Mesendoderm (in vitro differentiated cells): ENCODE results near the gene GTPBP10.

ENCODE experiments used
- DNase-seq: peaks from one replicate; pipeline ENCODE4 v3.0.0; 2013
- H2AK5ac ChIP-seq: 2 replicates; pipeline ENCODE4 v1.6.1; 2013; ENCODE audit warnings: low read length, inconsistent platforms
- H2BK120ac ChIP-seq: 2 replicates; pipeline ENCODE4 v1.6.1; 2013; ENCODE audit warnings: low read depth, mild to moderate bottlenecking, low read length, moderate library complexity, mixed read lengths
- H2BK15ac ChIP-seq: replicated peaks from 2 replicates; pipeline ENCODE4 v1.6.1; 2013; ENCODE audit warnings: low read depth, mild to moderate bottlenecking, moderate library complexity
- H2BK5ac ChIP-seq: 2 replicates; pipeline ENCODE4 v1.6.1; 2013; ENCODE audit warnings: low read length, inconsistent platforms
- H3K18ac ChIP-seq: 2 replicates; pipeline ENCODE4 v1.6.1; 2013; ENCODE audit warnings: mild to moderate bottlenecking, low read length, mixed read lengths
- H3K23ac ChIP-seq: one replicate; pipeline ENCODE4 v1.6.1; 2013; ENCODE audit warnings: low read length
- H3K27ac ChIP-seq: 2 replicates; pipeline ENCODE4 v1.5.1; 2013; ENCODE audit warnings: low read depth, mild to moderate bottlenecking, inconsistent platforms, low read length, moderate library complexity
- H3K27me3 ChIP-seq: 2 replicates; pipeline ENCODE4 v1.6.1; 2013; ENCODE audit warnings: low read length, control low read depth, mild to moderate bottlenecking, inconsistent platforms; ENCODE audit not compliant: insufficient read depth, poor library complexity
- H3K36me3 ChIP-seq: 2 replicates; pipeline ENCODE4 v1.6.1; 2013; ENCODE audit warnings: low read length, inconsistent platforms; ENCODE audit not compliant: control insufficient read depth, insufficient read depth
- H3K4ac ChIP-seq: one replicate; pipeline ENCODE4 v1.6.1; 2013; ENCODE audit warnings: low read depth, mild to moderate bottlenecking, low read length, moderate library complexity
- H3K4me1 ChIP-seq: 2 replicates; pipeline ENCODE4 v1.6.1; 2013; ENCODE audit warnings: low read depth, low read length, inconsistent platforms; ENCODE audit not compliant: control insufficient read depth
- H3K4me2 ChIP-seq: 2 replicates; pipeline ENCODE4 v1.6.1; 2013; ENCODE audit warnings: low read length
- H3K4me3 ChIP-seq: 2 replicates; pipeline ENCODE4 v1.5.1; 2013; ENCODE audit warnings: mild to moderate bottlenecking, low read length
- H3K56ac ChIP-seq: one replicate; pipeline ENCODE4 v1.6.1; 2013; ENCODE audit warnings: low read length
- H3K79me1 ChIP-seq: 2 replicates; pipeline ENCODE4 v1.6.1; 2013; ENCODE audit warnings: low read length, inconsistent platforms
- H3K79me2 ChIP-seq: 2 replicates; pipeline ENCODE4 v1.6.1; 2013; ENCODE audit warnings: mild to moderate bottlenecking, low read length; ENCODE audit not compliant: control insufficient read depth, insufficient read depth
- H3K9ac ChIP-seq: 2 replicates; pipeline ENCODE4 v1.6.1; 2013; ENCODE audit warnings: low read length, inconsistent platforms
- H4K5ac ChIP-seq: one replicate; pipeline ENCODE4 v1.6.1; 2013; ENCODE audit warnings: low read length
- H4K8ac ChIP-seq: one replicate; pipeline ENCODE4 v1.6.1; 2013; ENCODE audit warnings: low read depth, mild to moderate bottlenecking, control low read depth, low read length, moderate library complexity
- WGBS: extraction: QIAGEN DNeasy Blood & Tissue Kit; methylation state at CpG from one replicate; pipeline ENCODE4 v1.1.7; 2013; ENCODE audit warnings: low lambda C conversion rate, missing lambda C conversion rate; ENCODE audit not compliant: insufficient coverage; ENCODE audit errors: extremely low coverage; 5-methylcytosine and 5-hydroxymethylcytosine counted together

Gene GTPBP10

DNA sequence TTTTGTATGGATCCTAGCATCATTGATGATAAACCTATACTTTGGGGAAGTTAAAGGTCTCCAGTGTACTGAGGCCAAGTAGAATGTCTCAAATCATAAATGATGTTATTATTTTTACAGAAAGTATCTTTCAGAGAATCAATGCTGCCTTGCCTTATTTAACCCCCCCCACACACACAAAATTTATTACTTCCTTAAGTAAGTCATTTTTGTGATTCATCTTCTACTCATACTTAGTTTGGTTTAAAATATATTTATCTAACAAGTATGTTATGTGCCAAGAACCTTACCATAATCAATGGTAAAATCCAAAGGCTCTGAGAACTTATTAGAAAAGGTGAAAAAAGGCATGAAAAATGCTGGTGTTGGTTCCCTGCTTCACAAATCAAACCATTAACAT, 37.9 kb downstream of the GTPBP10 start:
- Histone ChIP-seq H3K4me3 (no peak overlapping the region), H4K5ac (no peak overlapping the region), H3K56ac (no peak overlapping the region), H2AK5ac (no peak overlapping the region), H3K18ac (no peak overlapping the region), H4K8ac (no peak overlapping the region), H3K79me2 (no peaks in the 10 kb centered on the region), H3K79me1 (no peaks in the 10 kb centered on the region), H2BK120ac (no peak overlapping the region), H3K23ac (no peak overlapping the region), H2BK15ac (no peak overlapping the region), H2BK5ac (no peak overlapping the region), H3K27me3 (no peaks in the 10 kb centered on the region), H3K4me1 (no peaks in the 10 kb centered on the region), H3K27ac (no peak overlapping the region), H3K4me2 (no peak overlapping the region), H3K36me3 (no peaks in the 10 kb centered on the region), H3K9ac (no peak overlapping the region), H3K4ac (no peak overlapping the region)
- DNase-seq, result no peak

DNA sequence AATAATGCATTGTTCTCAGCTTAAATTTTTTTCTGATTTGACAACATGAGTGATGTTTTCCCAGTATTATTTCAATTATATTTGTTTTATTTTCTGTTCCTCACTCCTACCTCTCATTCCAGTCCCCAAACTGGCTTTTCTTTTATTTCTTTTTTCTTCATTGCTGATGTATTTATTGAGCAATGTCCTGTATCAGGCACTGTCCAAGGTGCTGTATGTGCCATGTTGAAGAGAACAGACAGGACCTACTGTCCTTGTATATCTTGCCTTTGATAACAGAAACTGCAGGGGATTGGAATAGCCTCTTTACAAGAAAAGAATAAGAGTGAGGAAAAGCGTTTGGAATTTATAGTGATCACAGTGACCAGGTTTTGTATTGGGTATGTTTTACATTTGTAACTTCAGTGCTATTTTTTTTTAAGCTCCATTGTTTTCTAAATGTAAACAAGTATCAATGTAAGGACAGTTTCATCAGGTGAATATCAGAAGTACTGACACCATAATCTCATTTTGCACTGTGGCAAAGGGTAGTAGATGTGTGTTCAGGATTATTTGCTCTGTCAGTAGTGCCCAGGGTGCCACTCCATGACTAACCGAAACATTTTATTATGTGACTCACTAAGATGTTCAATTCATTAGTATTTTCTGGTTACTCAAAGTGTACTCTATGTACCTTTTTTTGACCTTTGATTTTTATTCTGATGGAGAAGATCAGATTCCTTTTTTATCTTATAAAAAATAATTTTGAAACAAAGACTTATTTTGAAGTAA, 41.1 kb downstream of the GTPBP10 start:
- no peak overlapping the region for H2BK5ac ChIP-seq
- H3K4me2 ChIP-seq, result no peak overlapping the region
- H2BK15ac ChIP-seq, result no peak overlapping the region
- no peak overlapping the region for H3K9ac ChIP-seq
- H3K4ac ChIP-seq, result no peak overlapping the region
- H3K27me3 ChIP-seq, result no peaks in the 10 kb centered on the region
- no peak overlapping the region for H4K8ac ChIP-seq
- H3K79me1 ChIP-seq, result no peaks in the 10 kb centered on the region
- H3K56ac ChIP-seq, result no peak overlapping the region
- H3K36me3 ChIP-seq, result no peaks in the 10 kb centered on the region
- no peak overlapping the region for H2BK120ac ChIP-seq
- peak; percentile 6 for DNase-seq
- no peaks in the 10 kb centered on the region for H3K4me1 ChIP-seq
- no peak overlapping the region for H3K23ac ChIP-seq
- no peak overlapping the region for H2AK5ac ChIP-seq
- no peak overlapping the region for H4K5ac ChIP-seq
- H3K18ac ChIP-seq, result no peak overlapping the region
- no peak overlapping the region for H3K4me3 ChIP-seq
- H3K79me2 ChIP-seq, result no peaks in the 10 kb centered on the region
- no peak overlapping the region for H3K27ac ChIP-seq
- WGBS, result no CpG with 5 or more reads among the region's 2 CpGs

GRCh38 chr7:90390926-90391325, 44.4 kb downstream of the GTPBP10 start:
- DNase-seq, result no peak
- H3K36me3 ChIP-seq, result no peaks in the 10 kb centered on the region
- H2AK5ac ChIP-seq, result no peak overlapping the region
- H3K4me2 ChIP-seq, result no peak overlapping the region
- H3K4me3 ChIP-seq, result no peak overlapping the region
- no peak overlapping the region for H3K4ac ChIP-seq
- H4K5ac ChIP-seq, result no peak overlapping the region
- no peak overlapping the region for H3K27ac ChIP-seq
- H3K79me2 ChIP-seq, result no peaks in the 10 kb centered on the region
- no peaks in the 10 kb centered on the region for H3K79me1 ChIP-seq
- H4K8ac ChIP-seq, result no peak overlapping the region
- H3K9ac ChIP-seq, result no peak overlapping the region
- H2BK120ac ChIP-seq, result no peak overlapping the region
- H3K4me1 ChIP-seq, result no peaks in the 10 kb centered on the region
- no peak overlapping the region for H3K23ac ChIP-seq
- no peak overlapping the region for H3K18ac ChIP-seq
- no peak overlapping the region for H2BK15ac ChIP-seq
- no peak overlapping the region for H3K56ac ChIP-seq
- H3K27me3 ChIP-seq, result no peaks in the 10 kb centered on the region
- H2BK5ac ChIP-seq, result no peak overlapping the region

GRCh38 chr7:90391488-90391887, 45.0 kb downstream of the GTPBP10 start:
- Histone ChIP-seq H2BK15ac (no peak overlapping the region), H3K27ac (no peak overlapping the region), H3K18ac (no peak overlapping the region), H3K4ac (no peak overlapping the region), H3K56ac (no peak overlapping the region), H4K5ac (no peak overlapping the region), H3K79me1 (no peaks in the 10 kb centered on the region), H3K4me2 (no peak overlapping the region), H3K27me3 (no peaks in the 10 kb centered on the region), H3K4me1 (no peaks in the 10 kb centered on the region), H2AK5ac (no peak overlapping the region), H3K36me3 (no peaks in the 10 kb centered on the region), H3K79me2 (no peaks in the 10 kb centered on the region), H4K8ac (no peak overlapping the region), H3K4me3 (no peak overlapping the region), H3K9ac (no peak overlapping the region), H2BK120ac (no peak overlapping the region), H2BK5ac (no peak overlapping the region), H3K23ac (no peak overlapping the region)
- no CpG with 5 or more reads among the region's 5 CpGs for WGBS
- no peak for DNase-seq

DNA sequence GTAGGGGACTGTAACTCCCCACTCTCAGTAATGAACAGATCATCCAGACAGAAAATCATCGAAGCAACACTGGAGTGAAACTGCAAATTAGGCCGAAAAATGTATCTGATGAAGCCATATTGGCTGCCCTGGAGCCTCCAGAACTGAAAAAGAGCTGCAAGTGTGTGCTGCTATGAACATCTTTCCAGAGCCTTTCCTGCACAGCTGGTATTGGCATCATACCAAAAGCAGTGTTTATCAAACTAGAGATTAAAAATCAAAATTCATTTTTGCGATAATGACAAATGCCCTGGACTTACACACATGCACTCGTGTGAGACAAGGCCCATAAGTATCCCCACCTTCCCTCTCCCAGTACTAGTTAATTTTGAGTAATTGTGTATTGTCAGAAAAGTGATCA, 49.9 kb downstream of the GTPBP10 start:
- no peak for DNase-seq
- no peaks in the 10 kb centered on the region for H3K79me2 ChIP-seq
- no peak overlapping the region for H2BK120ac ChIP-seq
- H2BK5ac ChIP-seq, result no peak overlapping the region
- no peaks in the 10 kb centered on the region for H3K79me1 ChIP-seq
- no peak overlapping the region for H3K4me2 ChIP-seq
- no peak overlapping the region for H3K9ac ChIP-seq
- WGBS, result no CpG with 5 or more reads among the region's 4 CpGs
- H3K18ac ChIP-seq, result no peak overlapping the region
- H3K23ac ChIP-seq, result no peak overlapping the region
- H4K8ac ChIP-seq, result no peak overlapping the region
- H4K5ac ChIP-seq, result no peak overlapping the region
- H3K4ac ChIP-seq, result no peak overlapping the region
- no peak overlapping the region for H3K56ac ChIP-seq
- no peaks in the 10 kb centered on the region for H3K4me1 ChIP-seq
- no peak overlapping the region for H3K4me3 ChIP-seq
- no peaks in the 10 kb centered on the region for H3K27me3 ChIP-seq
- H3K27ac ChIP-seq, result no peak overlapping the region
- H3K36me3 ChIP-seq, result no peaks in the 10 kb centered on the region
- no peak overlapping the region for H2AK5ac ChIP-seq
- H2BK15ac ChIP-seq, result no peak overlapping the region

GRCh38 chr7:90401989-90402388, 55.5 kb downstream of the GTPBP10 start:
- Histone ChIP-seq H3K4me2 (no peak overlapping the region), H3K4ac (no peak overlapping the region), H3K4me1 (no peaks in the 10 kb centered on the region), H3K4me3 (no peak overlapping the region), H3K18ac (no peak overlapping the region), H4K8ac (no peak overlapping the region), H3K36me3 (no peaks in the 10 kb centered on the region), H2AK5ac (no peak overlapping the region), H3K9ac (no peak overlapping the region), H3K27ac (no peak overlapping the region), H2BK5ac (no peak overlapping the region), H3K27me3 (no peaks in the 10 kb centered on the region), H3K79me2 (peaks cover 2% of the 10 kb centered on the region), H3K23ac (no peak overlapping the region), H2BK15ac (no peak overlapping the region), H2BK120ac (no peak overlapping the region), H3K56ac (no peak overlapping the region), H3K79me1 (peaks cover 3% of the 10 kb centered on the region), H4K5ac (no peak overlapping the region)
- peak; percentile 34 for DNase-seq
- no CpG with 5 or more reads among the region's 4 CpGs for WGBS
